GM21825 (cell line): ENCODE data around the gene MLLT1.

Source experiments
- ATAC-seq: cut with Tn5 transposase; IDR thresholded peaks from one replicate; pipeline ENCODE4 v1.9.1; 2021; ENCODE audit warnings: mild to moderate bottlenecking, moderate library complexity; ENCODE audit not compliant: unreplicated experiment

MLLT1 gene

DNA sequence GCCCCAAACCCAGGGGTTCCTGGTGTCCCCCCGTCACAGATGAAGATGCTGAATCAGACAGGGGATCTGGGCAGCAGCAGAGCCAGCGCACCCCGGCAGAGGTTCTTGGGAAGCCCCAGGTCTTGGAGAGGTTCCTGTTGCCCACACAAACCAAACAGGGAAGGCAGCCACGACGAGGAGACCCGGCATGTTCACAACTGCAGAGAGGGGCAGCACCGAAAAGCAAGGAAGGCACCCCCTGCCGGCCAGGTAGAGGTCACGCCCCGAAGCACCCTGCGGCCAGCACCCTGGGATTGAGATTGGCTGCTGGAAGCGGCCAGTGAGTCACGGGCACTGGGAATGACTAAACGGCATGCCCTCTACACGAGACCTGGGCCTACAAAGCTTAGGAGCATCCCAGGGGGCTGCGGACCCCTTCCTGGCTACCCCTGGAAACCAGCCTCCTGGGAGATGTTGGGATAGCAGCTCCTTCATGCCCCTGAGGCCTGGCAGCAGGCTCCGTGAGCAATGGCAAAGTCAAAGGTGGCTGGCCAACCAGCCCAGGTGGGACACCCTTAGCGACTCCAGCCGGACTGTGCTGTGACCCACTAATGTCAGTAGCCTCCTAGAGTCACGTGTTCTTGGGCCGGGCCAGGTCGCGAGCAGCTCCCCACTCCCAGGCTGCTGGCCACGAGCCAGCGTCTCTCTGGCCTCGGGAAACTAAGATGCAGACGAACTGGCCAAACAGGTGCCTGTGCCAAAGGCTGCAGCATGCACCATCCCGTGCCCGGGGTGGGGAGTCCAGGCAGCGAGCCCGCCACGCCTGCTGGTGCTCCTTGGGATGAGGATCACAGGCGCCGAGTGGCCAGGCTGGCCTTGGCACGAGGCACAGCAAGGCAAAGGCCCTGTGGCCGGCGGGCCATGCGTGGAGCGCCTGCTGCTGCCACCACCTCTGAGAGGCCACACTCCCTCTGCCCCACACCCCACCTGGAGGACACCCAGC is 43.2 kb downstream of the MLLT1 start:
- no peak for ATAC-seq

DNA sequence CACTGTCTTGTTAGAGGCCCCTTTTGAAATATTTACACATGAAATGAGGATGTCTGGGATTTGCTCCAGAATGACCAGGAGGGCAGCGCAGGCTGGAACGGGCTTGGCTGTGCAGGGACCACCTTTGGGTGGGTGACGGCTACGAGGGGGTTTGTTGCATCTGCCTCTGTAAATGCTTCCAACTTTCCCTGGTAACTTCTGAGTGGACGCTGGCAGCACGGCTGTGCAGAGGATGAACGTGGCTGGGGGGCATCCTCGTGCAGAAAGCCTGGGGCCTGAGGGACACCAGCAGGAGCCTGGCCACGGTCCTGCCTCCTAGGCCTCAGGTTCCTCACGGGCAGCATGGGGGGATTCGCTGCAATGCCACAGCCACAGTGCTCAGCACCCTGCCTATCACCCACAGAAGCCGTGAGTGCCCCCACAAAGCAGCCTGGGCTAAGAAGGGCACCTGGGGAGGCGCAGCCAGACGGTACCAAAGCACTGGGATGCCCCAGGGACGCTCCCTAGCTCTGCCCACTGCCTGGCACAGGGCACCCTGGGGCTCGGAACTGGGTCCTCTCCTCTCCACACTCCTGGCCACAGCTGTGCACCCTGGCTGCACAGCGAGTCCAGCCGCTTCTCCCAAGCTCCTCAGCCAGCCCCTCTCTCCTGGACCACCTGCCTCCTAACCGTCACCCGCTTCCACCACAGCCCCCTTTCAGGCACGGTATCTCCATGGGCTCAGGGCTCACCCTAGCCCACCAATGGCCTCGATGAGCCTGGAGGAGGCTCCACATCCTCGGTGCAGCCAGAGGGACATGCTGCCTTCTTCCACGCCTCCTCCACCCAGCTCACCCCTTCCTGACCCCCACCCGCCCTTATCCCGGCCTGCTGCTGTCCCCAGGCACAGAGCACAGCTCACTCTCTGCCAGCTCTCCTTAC is 44.5 kb downstream of the MLLT1 start:
- ATAC-seq, result no peak

DNA sequence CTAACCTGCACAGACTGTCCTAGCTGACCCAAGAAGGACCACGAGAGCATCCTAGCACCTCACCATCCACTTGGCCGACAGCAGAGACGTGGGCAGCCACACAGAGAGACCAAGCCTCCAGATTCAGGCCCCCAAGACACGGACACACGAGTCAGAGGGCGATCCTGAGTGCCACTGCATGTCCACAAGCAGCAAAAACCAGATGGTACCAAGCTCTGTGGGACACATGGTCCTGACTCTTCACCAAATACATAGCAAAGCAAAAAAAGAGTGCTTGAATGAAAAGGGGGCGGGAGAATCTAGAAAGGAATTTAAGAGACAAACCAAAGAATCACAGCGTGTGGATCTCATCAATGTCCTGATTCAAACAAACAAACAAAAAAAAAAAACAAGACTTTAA is 45.2 kb downstream of the MLLT1 start:
- no peak for ATAC-seq

DNA sequence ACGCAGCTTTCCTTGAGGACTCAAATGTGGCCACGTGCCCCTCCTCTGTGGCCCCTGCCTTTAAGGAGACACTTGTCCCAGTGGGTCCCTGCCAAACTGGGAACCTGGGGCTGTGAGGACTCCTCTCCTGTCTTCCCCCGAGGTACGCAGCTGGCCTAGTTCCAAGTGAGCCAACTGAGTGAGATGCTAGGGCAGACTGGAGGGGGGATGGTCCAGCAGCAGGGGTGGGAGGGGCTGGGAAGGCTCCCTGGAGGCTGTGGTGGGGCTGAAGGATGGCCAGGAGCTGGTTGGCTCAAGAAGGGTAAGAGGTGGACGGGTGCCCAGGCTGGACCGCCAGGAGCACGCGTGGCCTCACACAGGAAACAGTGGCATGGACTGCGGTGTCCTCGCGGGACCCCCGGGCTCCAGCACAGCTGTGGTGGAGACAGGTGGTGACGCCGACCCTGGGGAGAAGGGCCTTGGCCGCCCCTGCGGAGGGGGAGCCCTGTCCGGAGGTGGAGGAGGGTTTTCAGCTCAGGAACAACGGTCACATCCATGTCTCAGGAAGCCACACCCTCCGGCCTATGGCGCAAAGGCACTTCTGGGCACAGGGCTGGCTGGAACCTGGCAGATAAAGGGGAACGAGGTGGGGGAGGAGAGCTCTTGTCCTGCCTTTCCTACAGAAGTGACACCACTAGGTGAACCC is 45.8 kb downstream of the MLLT1 start:
- ATAC-seq, result no peak

DNA sequence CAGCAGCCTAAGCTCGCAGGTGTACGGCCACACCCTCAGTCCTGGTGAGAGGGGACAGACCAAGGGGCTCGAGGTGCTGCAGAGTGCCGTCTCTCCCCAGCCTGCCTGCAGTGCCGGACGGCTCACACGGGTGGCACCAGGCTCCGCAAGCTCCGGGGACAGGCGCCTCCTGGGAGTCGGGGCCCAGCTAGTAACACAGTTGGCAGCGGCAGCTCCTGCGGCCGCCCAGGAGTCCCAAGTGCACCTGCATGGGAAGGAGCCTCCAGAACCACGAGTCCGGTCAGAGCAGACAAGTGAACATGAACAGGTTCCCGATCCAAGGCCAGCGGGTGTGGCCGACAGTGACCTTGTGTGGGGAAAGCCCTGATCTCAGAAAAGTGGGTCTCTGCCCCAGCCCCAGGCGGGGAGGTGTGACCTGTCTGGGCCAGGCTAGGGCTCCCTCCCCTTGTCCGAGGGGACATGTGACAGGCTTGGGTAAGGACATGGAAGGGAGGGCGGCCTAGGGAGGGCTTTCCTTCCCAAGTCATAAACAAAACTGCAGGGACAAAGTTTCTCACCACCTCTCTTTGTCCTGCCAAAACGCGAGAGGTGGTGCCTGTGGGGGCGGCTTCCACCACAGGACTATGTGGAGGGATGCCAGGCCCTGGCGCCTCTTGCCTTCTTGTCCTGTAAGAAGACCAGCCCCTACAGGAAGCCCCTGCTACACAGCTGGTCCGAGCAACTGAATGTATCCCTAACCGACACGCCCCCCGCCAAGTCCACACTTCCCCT is 46.5 kb downstream of the MLLT1 start:
- no peak for ATAC-seq

DNA sequence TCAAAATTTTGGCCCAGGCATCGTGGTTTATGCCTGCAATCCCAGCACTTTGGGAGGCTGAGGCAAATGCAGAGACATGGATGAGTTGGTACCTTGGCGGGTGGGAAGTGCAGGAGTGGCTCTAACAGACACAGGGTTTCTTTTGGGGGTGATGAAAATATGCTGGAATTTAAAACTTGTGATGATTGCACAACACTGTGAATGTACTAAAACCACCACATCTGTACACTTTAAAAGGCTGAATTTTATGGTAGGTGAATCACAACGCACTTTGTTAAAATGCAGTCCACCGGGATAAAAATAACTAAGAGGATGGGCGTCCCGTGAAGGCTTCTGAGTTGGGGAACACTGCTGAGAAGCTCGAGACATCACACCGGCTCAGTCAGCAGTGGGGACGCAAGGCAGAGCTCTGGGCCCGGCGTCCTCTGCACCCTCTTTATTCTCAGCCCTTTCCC is 47.1 kb downstream of the MLLT1 start:
- no peak for ATAC-seq

DNA sequence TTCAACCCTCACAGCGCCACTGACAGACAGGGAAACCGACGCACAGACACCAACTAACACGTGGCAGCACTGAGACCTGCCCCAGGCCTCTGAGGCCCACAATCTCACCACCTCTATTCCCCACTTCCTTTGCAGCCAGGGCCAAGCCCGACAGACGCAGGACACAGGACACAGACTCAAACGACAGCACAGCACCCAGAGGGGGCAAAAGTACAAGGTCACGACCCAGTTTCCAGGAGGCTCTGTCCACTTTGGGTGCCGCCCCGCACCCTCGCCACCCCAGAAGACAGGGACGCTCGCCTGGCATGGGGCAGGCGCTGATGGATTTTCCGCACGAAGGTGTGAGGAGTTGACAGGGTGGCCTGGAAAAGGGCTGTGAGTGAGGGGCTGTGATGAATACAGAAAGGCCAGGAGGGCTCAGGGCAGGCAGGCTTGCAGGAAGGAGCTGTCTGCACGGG is 48.8 kb downstream of the MLLT1 start:
- no peak for ATAC-seq

DNA sequence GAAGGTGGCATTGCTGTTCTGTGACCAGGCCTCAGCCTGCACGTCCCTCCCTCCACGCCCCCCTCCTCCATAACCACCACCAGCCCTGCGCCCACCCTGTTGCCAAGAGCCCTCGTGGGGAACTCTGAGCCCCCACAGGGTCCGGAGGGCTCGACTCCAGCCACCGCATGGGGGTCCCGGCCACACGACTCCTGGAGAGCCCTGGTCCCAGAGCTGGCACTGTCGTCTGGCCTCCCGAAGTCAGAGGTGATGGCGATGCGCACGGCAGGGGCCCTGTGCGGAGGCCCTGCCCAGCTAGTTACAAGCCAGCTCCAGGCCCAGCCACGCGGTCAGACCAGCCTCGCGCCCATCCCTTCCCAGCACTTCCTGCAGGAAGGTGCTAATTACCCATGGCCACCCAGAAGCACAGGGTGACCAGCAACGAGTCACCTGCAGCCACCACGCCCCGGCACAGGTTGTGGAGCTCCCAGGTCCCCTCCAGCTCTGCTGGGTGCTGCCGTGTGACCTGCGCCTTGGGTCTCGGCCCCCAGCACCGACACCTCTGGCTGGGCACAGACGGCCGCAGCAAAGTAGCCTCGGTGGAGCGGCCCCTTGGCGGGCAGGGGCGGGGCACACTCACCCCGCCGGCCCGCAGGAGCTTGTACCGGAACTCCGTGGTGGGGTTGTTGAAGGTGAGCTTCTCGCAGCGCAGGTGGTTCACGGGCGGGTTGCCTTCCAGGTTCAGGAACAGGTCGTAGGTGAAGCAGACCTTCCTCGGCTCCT is 49.6 kb downstream of the MLLT1 start:
- no peak for ATAC-seq

DNA sequence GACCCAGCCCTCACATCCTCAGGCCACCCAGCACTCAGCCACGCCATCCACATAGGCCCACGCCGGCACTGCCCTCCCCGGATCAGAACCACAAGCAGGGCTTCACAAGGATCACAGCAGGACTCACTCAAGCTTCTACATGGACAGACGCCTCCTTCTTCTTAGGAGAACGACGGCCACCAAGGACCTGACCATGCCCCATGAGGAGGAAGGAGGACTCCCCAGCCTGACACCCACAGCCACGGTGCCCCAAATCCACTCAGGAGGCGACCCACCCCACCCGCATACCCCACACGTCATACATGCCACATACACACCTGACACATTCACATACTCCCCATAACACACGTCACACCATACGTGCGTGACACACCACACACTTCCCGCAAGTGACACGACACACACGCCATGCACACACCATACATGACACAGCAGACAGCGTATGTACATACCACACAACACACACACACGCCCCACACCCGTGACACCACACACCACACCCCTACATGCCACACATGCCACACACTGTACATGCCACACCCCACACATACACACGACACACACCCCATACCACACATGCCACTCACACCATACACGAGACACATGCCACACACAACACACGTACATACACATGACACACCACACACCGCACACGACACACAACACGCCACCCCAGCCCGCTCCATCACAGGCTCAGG is 50.4 kb downstream of the MLLT1 start:
- no peak for ATAC-seq

DNA sequence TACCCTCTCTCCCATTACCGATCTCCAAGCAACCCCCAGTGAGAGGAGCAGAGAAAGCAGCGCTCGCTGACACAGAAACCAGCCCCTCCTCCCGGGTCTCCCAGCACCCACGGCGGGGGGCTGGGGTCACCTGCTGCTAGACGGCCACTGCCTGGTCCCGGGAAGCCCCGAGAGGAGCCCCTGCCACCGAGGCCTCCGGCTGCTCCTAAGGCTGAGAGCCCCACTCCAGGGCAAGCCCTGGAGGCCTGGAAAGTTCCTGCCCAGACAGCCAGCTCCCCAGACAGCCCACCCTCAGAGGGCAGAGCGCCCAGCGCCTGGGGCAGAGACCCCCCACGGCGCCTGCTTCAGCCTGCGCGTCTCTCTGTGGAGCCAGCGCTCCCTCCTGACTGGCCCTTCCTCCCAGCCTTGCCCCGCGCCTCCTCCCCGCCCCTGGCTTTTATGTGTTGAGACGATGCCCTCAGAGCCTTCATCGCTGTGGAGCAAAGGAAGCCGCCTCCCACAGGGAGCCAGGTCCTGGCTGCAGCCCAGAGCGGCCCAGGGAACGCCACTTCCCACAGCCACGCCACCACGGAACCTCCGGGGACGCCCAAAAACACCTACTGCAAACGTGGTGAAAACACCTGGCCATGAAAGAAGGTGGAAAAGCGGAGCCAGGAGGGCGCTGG is 51.1 kb downstream of the MLLT1 start:
- ATAC-seq, result no peak

DNA sequence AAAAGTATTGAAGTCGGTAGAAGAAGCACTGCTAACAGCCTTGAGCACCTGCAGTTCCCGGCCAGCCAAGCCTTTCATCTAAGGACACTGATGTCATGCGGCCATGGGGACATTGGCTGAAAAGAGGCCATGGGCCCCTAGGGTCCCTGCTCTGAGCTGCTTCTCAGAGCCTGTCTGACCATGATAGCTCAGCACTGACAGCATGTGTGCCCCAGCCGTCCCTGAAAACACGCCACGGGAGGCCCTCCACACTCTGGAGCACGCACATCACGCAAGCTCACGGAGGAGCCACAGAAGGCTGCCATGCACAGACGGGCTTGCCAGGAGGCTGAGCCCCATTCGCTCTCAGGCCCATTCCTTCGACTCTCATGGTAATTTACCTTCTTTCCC is 51.8 kb downstream of the MLLT1 start:
- no peak for ATAC-seq

DNA sequence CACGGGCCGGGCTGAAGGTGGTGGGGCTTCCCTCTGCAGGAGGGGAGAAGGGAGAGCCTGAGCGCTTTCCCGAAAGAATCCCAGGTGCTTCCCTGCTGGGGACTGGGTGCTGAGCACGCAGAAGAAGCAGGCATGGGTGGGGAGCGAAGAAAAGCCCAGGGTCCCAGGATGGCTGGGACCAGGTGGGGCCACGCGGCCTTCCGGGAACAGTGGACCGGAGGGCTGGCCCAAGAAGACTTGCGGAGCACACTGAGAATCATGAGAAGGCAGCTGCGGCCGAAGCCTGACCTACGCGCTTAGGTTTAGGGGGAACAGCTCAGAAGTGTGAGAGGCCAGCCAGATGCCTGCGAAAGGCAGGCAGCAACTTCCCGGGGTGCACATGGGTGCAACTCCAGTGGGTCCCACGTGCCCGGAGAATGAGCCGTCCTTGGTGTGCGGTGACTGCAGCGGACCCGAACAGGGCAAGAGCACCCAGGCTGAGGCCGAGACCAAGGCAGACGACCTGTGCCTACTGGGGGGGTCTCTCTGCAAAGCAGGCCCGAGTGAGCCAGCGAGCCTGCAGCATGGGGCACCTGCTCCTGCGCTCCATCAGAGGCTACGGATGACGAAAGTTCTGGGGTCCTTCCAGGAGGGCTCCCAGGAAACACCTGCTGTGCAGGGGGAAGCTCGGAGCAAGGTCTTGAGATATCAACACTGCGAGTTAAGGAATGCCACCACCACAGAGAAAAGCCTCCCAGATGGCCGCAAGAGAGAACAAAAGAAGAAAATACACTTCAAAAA is 52.4 kb downstream of the MLLT1 start:
- no peak for ATAC-seq

DNA sequence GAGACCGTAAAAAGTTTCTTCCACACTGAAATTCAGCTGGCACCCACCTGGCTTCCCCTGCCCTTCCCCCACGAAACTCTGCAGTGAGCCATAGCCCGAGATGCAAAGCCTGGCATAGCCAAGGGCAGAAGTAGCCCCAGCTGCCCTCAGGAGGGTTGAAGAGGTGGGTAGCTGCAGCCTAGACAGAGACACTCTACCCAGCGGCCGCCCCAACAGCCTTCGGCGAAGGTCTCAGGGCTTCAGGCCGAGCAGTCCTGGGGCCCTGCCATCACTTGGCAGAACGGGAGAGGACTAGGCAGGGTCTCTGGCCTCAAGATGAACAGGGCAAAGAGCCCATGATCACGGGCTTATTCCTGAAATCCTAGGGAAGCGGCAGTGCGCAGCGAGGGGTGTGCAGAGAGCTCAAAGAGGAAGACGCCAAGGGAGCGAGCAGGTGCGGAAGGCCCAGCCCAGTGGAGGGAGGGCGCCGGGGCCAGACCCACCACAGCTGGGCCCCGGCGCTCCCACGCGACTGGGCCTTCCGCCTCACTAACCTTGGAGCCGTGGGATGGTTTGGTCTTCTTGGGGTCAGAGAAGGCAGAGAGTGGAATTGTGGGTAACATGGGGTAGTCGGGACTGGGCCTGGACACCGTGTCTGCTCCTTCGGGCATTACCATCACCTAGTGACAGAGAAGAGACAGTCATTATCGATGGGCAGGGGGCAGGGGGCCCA is 53.2 kb downstream of the MLLT1 start:
- no peak for ATAC-seq

DNA sequence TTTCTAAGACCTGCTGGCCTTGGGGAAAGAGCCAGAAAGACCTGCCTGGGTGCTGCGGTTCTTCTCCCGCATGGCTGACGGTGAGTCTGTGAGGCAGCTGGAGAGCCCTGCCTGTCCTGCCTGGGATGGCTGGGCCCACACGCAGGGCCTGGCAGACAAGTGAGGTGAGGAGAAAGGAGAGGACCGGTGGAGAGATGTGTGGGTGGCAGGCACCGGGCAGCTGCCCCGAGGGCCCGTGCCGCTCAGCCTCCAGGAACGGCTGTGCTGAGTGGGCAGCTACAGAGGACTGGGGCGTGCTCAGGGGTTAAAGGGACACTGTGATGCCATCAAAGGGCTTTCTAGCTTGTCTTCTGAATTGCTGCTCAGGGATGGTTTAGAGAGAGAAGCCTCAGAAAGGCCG is 53.8 kb downstream of the MLLT1 start:
- no peak for ATAC-seq

DNA sequence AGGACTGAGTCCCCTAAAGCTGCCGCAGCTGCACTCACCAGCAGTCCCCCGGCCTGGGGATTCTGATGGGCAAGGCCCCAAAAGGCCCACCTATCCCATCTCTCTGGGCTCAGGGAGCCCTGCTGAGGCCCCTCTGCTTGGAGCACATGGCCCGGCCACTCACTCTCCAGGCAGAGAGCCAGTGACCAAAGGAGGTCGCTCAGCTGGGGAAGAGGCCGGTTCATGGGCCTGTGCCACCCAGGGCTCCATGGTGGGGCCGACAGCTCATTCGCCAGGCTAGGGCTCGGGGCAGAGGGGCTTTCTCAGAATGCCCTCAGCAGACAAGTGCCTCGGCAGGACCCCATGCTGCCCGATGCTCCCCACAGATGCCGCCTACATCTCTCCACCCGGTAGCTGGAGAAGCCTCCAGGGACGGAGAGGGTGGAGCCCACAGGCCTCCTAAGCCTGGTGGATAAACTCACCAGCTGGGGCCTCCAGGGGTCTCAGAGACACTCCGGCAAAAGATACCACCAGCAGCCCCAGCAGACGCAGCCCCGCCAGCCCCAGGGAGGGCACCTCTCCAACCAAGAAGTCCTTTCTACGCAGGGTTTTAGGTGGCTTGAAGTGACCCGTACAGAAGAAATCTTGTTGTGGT is 54.4 kb downstream of the MLLT1 start:
- ATAC-seq, result no peak

DNA sequence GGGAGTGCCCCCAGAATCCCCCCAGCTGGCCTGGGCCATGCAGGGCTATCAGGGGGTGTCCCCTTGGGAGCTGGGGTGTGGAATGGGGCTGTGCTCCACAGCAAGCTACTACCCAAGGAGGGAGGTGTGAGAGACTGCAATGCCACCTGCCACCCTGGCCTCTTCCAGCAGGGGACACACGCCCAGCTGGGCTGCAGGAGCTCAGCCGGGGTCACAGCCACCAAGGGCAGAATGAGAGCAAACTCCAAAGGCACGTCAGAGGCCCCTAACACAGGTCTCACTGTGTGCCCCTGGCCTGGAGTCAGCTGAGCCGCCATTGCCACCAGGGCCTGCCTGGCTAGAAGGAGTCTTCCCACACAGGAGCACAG is 55.5 kb downstream of the MLLT1 start:
- ATAC-seq, result no peak
